ENCODE data around the gene GIPR. TPM values are rescaled to one million over a fixed set of nuclear protein-coding genes. Genes with fewer than 3 reads are reported as not detected.

GIPR gene
- total RNA-seq, 1 experiment from 2014 or later, result 0.23 TPM

- DNase-seq (ENCODE audit: low read depth), result peak; percentile 99
These were observed 62.6 kb downstream of the GIPR start, which contains the start of gene FBXO46 for GRCh38 chr19:45730368-45731288. TSS of gene FBXO46 (minus strand) at chr19:45730896. CDS start at chr19:45713495, 17,401 bp downstream.

Small RNA genes within 50 kb of the gene (small RNA-seq; reads per million reads assigned to genes)
- not detected for gene MIR642A
- not detected for gene RN7SL836P

Other genes starting within 250 kb of the GIPR start
- gene ERCC1, start 244.3 kb upstream of the GIPR start, total RNA-seq (2014; rRNA removed; shearing (Covaris generic)), result 125 and 137 TPM in 2 replicates
- 0.30 and 0.53 TPM in 2 replicates for gene FOSB, start 200.2 kb upstream of the GIPR start, total RNA-seq (2014; rRNA removed; shearing (Covaris generic))
- 12.9 and 13.7 TPM in 2 replicates for gene RTN2, start 171.2 kb upstream of the GIPR start, total RNA-seq (2014; rRNA removed; shearing (Covaris generic))
- gene PPM1N, start 169.8 kb upstream of the GIPR start, total RNA-seq (2014; rRNA removed; shearing (Covaris generic)), result 0.34 and 2.9 TPM in 2 replicates
- gene VASP, start 160.7 kb upstream of the GIPR start, total RNA-seq (2014; rRNA removed; shearing (Covaris generic)), result 248 and 269 TPM in 2 replicates
- 12.4 and 14.3 TPM in 2 replicates for gene OPA3, start 83.4 kb upstream of the GIPR start, total RNA-seq (2014; rRNA removed; shearing (Covaris generic))
- 0.03 and 0.10 TPM in 2 replicates for gene GPR4, start 66.0 kb upstream of the GIPR start, total RNA-seq (2014; rRNA removed; shearing (Covaris generic))
- 18.8 and 28.4 TPM in 2 replicates for gene EML2, start 28.8 kb upstream of the GIPR start, total RNA-seq (2014; rRNA removed; shearing (Covaris generic))
- 612 and 1,194 TPM in 2 replicates for gene SNRPD2, start 23.7 kb downstream of the GIPR start, total RNA-seq (2014; rRNA removed; shearing (Covaris generic))
- 16.9 and 20.9 TPM in 2 replicates for gene QPCTL, start 24.4 kb downstream of the GIPR start, total RNA-seq (2014; rRNA removed; shearing (Covaris generic))
- 9.5 and 14.2 TPM in 2 replicates for gene FBXO46, start 62.7 kb downstream of the GIPR start, total RNA-seq (2014; rRNA removed; shearing (Covaris generic))
- gene MEIOSIN, start 65.2 kb downstream of the GIPR start, total RNA-seq (2014; rRNA removed; shearing (Covaris generic)), result 0.07 and 0.37 TPM in 2 replicates
- 7.7 and 10.2 TPM in 2 replicates for gene SIX5, start 101.0 kb downstream of the GIPR start, total RNA-seq (2014; rRNA removed; shearing (Covaris generic))
- 7.0 and 10.1 TPM in 2 replicates for gene DMPK, start 114.3 kb downstream of the GIPR start, total RNA-seq (2014; rRNA removed; shearing (Covaris generic))
- gene DMWD, start 124.6 kb downstream of the GIPR start, total RNA-seq (2014; rRNA removed; shearing (Covaris generic)), result 35.9 and 44.3 TPM in 2 replicates
- 0.13 TPM in 1 of 2 replicates, not detected in the other for gene RSPH6A, start 147.1 kb downstream of the GIPR start, total RNA-seq (2014; rRNA removed; shearing (Covaris generic))
- gene SYMPK, start 194.9 kb downstream of the GIPR start, total RNA-seq (2014; rRNA removed; shearing (Covaris generic)), result 73.4 and 89.3 TPM in 2 replicates
- 2.2 and 2.8 TPM in 2 replicates for gene FOXA3, start 196.1 kb downstream of the GIPR start, total RNA-seq (2014; rRNA removed; shearing (Covaris generic))
- gene IRF2BP1, start 217.9 kb downstream of the GIPR start, total RNA-seq (2014; rRNA removed; shearing (Covaris generic)), result 57.1 and 57.4 TPM in 2 replicates
- 2.2 and 4.4 TPM in 2 replicates for gene MYPOP, start 234.4 kb downstream of the GIPR start, total RNA-seq (2014; rRNA removed; shearing (Covaris generic))
- not detected in 2 replicates for gene NANOS2, start 246.6 kb downstream of the GIPR start, total RNA-seq (2014; rRNA removed; shearing (Covaris generic))